ENCODE measurements around the gene UNC5B.

UNC5B gene

DNA sequence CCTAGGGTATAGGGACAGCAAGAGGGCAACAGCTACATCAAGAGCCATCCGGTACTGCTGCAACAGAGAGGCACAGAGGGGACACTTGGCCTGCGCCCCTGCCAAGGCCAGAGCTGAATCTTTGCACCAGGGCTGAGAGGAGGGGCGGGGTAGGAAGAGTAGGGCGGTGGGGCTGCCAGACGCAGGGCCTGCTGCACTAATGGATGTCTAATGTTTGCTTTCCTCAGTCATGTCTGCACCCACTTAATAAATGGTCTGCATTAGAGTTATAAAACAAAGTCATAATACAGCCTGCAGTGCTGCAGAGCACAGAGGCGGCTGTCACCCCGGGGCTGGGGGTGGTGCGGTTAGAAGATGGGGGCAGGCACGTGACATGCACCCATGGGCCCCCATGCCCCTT is 64.5 kb downstream of the UNC5B start:
- no peak for DNase-seq (ENCODE audit: low read depth in 1 of 2, low spot score in 1 of 2)
- Histone ChIP-seq H3K27me3 (ENCODE audit: insufficient read depth, poor library complexity, severe bottlenecking) (no peaks in the 10 kb centered on the region), H3K4me3 (replicated peaks; ENCODE audit: insufficient read depth, low read length) (no peak overlapping the region), H3K27ac (replicated peaks) (no peak overlapping the region)
- TF ChIP-seq POLR2AphosphoS5 (IDR thresholded peaks at IDR 0.05; ENCODE audit: low read depth) (no peak), CTCF (IDR thresholded peaks at IDR 0.05; ENCODE audit: insufficient read depth, low read length) (no peak), GABPA (IDR thresholded peaks at IDR 0.05; ENCODE audit: low read depth) (no peak)

DNA sequence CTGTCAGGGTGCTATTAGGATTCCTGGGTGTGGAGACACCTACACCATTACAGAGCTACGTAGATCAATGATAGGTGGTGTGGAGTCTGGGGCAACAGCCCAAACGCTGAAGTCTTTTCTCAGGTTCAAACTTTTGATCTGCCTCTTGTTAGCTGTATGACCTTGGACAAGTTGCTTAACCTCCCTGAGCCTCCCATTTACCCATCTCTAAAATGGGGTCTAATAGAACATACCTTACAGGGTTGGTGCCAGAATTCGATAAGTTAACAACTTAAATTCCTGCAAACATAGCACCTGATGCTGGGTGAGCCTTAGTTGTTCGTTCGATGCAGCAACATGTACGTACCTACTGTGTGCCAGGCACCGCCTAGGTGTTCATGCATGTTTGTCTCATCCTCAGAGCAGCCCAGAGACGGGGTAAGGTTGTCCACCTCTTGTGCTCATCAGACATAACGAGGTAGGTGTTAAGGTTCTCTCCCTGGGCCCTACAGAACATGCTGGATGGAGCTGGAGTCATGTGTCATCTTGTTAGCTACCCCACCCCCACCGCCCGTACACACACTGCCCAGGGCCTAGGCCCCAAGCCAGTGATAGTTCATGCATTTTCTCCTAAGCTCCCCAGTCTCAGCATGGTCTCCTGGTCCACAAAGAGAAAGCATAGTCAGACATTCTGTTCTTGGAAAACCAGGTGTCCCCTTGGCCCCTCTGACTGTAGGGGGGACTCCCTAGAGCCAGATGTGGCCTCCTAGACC is 65.7 kb downstream of the UNC5B start:
- H3K27ac ChIP-seq (replicated peaks): no peak overlapping the region
- H3K27me3 ChIP-seq (ENCODE audit: insufficient read depth, poor library complexity, severe bottlenecking): no peaks in the 10 kb centered on the region
- H3K4me3 ChIP-seq (replicated peaks; ENCODE audit: insufficient read depth, low read length): no peak overlapping the region
- DNase-seq (ENCODE audit: low read depth in 1 of 2, low spot score in 1 of 2): no peak
- TF ChIP-seq GABPA (IDR thresholded peaks at IDR 0.05; ENCODE audit: low read depth): no peak
- TF ChIP-seq POLR2AphosphoS5 (IDR thresholded peaks at IDR 0.05; ENCODE audit: low read depth): no peak
- TF ChIP-seq CTCF (IDR thresholded peaks at IDR 0.05; ENCODE audit: insufficient read depth, low read length): no peak
- no peak for TF ChIP-seq SPI1 (IDR thresholded peaks at IDR 0.05; ENCODE audit: borderline replicate concordance, low read depth)
- no peak for TF ChIP-seq REST (IDR thresholded peaks at IDR 0.05; ENCODE audit: insufficient replicate concordance, low read depth)

- no peak overlapping the region for H3K27ac ChIP-seq (replicated peaks)
- H3K4me3 ChIP-seq (replicated peaks; ENCODE audit: insufficient read depth, low read length): no peak overlapping the region
- H3K27me3 ChIP-seq (ENCODE audit: insufficient read depth, poor library complexity, severe bottlenecking): no peaks in the 10 kb centered on the region
- no peak for TF ChIP-seq GABPA (IDR thresholded peaks at IDR 0.05; ENCODE audit: low read depth)
- no peak for TF ChIP-seq SPI1 (IDR thresholded peaks at IDR 0.05; ENCODE audit: borderline replicate concordance, low read depth)
- TF ChIP-seq REST (IDR thresholded peaks at IDR 0.05; ENCODE audit: insufficient replicate concordance, low read depth): no peak
- no peak for DNase-seq (ENCODE audit: low read depth in 1 of 2, low spot score in 1 of 2)
Measured at GRCh38 chr10:71278691-71279588, 66.6 kb downstream of the UNC5B start.

- Histone ChIP-seq H3K27ac (replicated peaks) (no peak overlapping the region), H3K27me3 (ENCODE audit: insufficient read depth, poor library complexity, severe bottlenecking) (no peaks in the 10 kb centered on the region), H3K4me3 (replicated peaks; ENCODE audit: insufficient read depth, low read length) (no peak overlapping the region)
- no peak for DNase-seq (ENCODE audit: low read depth in 1 of 2, low spot score in 1 of 2)
- TF ChIP-seq POLR2AphosphoS5 (IDR thresholded peaks at IDR 0.05; ENCODE audit: low read depth) (no peak), SPI1 (IDR thresholded peaks at IDR 0.05; ENCODE audit: borderline replicate concordance, low read depth) (no peak), CTCF (IDR thresholded peaks at IDR 0.05; ENCODE audit: insufficient read depth, low read length) (no peak), GABPA (IDR thresholded peaks at IDR 0.05; ENCODE audit: low read depth) (no peak), REST (IDR thresholded peaks at IDR 0.05; ENCODE audit: insufficient replicate concordance, low read depth) (no peak)
Measured at GRCh38 chr10:71279590-71280170, 67.3 kb downstream of the UNC5B start.
